Caki2 (cell line): Measurements from ENCODE around the gene RASA1. TPM values are rescaled to one million over a fixed set of nuclear protein-coding genes. Genes with fewer than 3 reads are reported as not detected.
"Not testable (repeated sequence)": the region's sequence is repeated elsewhere in the genome, so short reads cannot be mapped to it uniquely, and the experiment has no call there.

Source experiments
- DNase-seq: peaks from one replicate; pipeline ENCODE4 v3.0.0-alpha.2; 2015; ENCODE audit warnings: low read depth
- in situ Hi-C: cut with HindIII; loops from 2 replicates; pipeline ENCODE4 v1.10.0; 2016; ENCODE audit warnings: low sequenced_read_pairs, low pct_unique_long_range_greater_than_20kb, mixed read lengths
- total RNA-seq: library from RNA; depleted of rRNA; stranded (reverse); fragments of >200 nt; shearing (Covaris generic); gene quantifications from 2 replicates; pipeline ENCODE4 v1.2.3, GENCODE V29; 2014; ENCODE audit warnings: low replicate concordance

RASA1 gene
- total RNA-seq, 1 experiment from 2014 or later = 9.6 TPM

- in situ Hi-C loops = no loop called here
- no peak for DNase-seq
Measured at GRCh38 chr5:87276655-87277054, 9.0 kb downstream of the RASA1 start.

GRCh38 chr5:87277279-87277835, 9.7 kb downstream of the RASA1 start:
- DNase-seq = no peak
- in situ Hi-C loops = no loop called here

- DNase-seq = no peak
- in situ Hi-C loops = no loop called here
Measured at GRCh38 chr5:87278590-87279100, 11.0 kb downstream of the RASA1 start.

GRCh38 chr5:87282269-87282668, 14.6 kb downstream of the RASA1 start:
- in situ Hi-C loops = no loop called here
- DNase-seq = no peak

GRCh38 chr5:87287266-87287665, 19.6 kb downstream of the RASA1 start:
- DNase-seq, in situ Hi-C loops: not testable (repeated sequence)

- DNase-seq = no peak
- in situ Hi-C loops = no loop called here
Measured at GRCh38 chr5:87298692-87299362, 31.1 kb downstream of the RASA1 start.

GRCh38 chr5:87300176-87300575, 32.5 kb downstream of the RASA1 start:
- in situ Hi-C loops = no loop called here
- DNase-seq = no peak

- DNase-seq = peak; percentile 66
- in situ Hi-C loops = no loop called here
Measured at GRCh38 chr5:87300744-87301143, 33.1 kb downstream of the RASA1 start.

GRCh38 chr5:87302061-87302460, 34.4 kb downstream of the RASA1 start:
- in situ Hi-C loops = no loop called here
- no peak for DNase-seq

- in situ Hi-C loops = no loop called here
Measured at GRCh38 chr5:87303324-87303723, 35.6 kb downstream of the RASA1 start.

GRCh38 chr5:87306090-87306489, 38.4 kb downstream of the RASA1 start:
- in situ Hi-C loops = not testable (repeated sequence)

More at GRCh38 chr5:87303324-87303723, 35.6 kb downstream of the RASA1 start:
- no peak for DNase-seq

GRCh38 chr5:87307796-87308423, 40.2 kb downstream of the RASA1 start:
- in situ Hi-C loops = no loop called here
- DNase-seq = no peak

More at GRCh38 chr5:87306090-87306489, 38.4 kb downstream of the RASA1 start:
- not testable (repeated sequence) for DNase-seq

GRCh38 chr5:87311405-87312279, 44.0 kb downstream of the RASA1 start:
- DNase-seq = no peak
- in situ Hi-C loops = no loop called here

- in situ Hi-C loops = no loop called here
- DNase-seq = no peak
Measured at GRCh38 chr5:87313216-87313615, 45.5 kb downstream of the RASA1 start.

GRCh38 chr5:87319469-87319868, 51.8 kb downstream of the RASA1 start:
- in situ Hi-C loops = no loop called here
- DNase-seq = no peak

GRCh38 chr5:87321605-87322004, 53.9 kb downstream of the RASA1 start:
- no peak for DNase-seq
- in situ Hi-C loops = no loop called here

- in situ Hi-C loops = no loop called here
- no peak for DNase-seq
Measured at GRCh38 chr5:87322381-87322780, 54.7 kb downstream of the RASA1 start.

GRCh38 chr5:87327998-87328397, 60.3 kb downstream of the RASA1 start:
- DNase-seq = no peak
- in situ Hi-C loops = no loop called here

GRCh38 chr5:87329114-87329513, 61.4 kb downstream of the RASA1 start:
- in situ Hi-C loops = no loop called here
- DNase-seq = no peak
